Left cardiac atrium (tissue), 4 donors: Measurements from ENCODE around the gene ADAMTS1. TPM values are rescaled to one million over a fixed set of nuclear protein-coding genes. Genes with fewer than 3 reads are reported as not detected.

Source experiments
- ATAC-seq, 2 donors: fragments of 200-7000 bp; cut with Tn5 transposase; one replicate each; pipeline ENCODE4 v1.9.1; 2020; ENCODE audit warnings: mild to moderate bottlenecking in 2 of 2, moderate library complexity in 2 of 2
- DNase-seq: peaks from one replicate; pipeline ENCODE4 v3.0.0-alpha.2; 2020
- intact Hi-C, 2 donors: fragments of 100-400 bp; cut with DNase I; formaldehyde crosslinking; loops; one replicate each; pipeline versions ENCODE4 v1.14.1 to v1.15.1; 2022 to 2023
- total RNA-seq, 2 donors: library from RNA; stranded (reverse); fragmentation: NEBNext Ultra II Directional; extraction: Animal tissue kit (Norgen Biotek cat#: 25700); gene quantifications; one replicate each; pipeline ENCODE4 v1.2.1, GENCODE V29; 2021
- donor health status: DM: no; HTN: yes; CAD: no.
- donor health status: DM: no; HTN: yes; CAD: no; lungs with severe emphysema.
- donor health status: DM: yes; HTN: yes; CAD: no.
- donor health status: Dilated cardiomyopathy.

The ADAMTS1 gene
- total RNA-seq, 2 donors from 2014 or later = 139 to 143 TPM

DNA sequence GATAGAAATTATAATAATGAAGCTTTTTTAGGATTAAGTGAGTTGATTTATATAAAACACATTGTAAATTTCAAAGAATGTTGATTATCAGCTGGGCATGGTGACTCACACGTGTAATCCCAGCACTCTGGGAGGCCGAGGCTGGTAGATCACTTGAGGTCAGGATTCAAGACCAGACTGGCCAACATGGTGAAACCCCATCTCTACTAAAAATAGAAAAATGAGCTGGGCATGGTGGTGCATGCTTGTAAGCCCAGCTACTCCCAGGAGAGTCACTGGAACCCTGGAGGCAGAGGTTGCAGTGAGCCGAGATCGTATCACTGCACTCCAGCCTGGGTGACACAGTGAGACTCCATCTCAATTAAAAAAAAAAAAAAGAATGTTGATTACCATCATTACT lies 18.4 kb downstream of the ADAMTS1 start:
- DNase-seq = no peak
- intact Hi-C loops = no loop called here

DNA sequence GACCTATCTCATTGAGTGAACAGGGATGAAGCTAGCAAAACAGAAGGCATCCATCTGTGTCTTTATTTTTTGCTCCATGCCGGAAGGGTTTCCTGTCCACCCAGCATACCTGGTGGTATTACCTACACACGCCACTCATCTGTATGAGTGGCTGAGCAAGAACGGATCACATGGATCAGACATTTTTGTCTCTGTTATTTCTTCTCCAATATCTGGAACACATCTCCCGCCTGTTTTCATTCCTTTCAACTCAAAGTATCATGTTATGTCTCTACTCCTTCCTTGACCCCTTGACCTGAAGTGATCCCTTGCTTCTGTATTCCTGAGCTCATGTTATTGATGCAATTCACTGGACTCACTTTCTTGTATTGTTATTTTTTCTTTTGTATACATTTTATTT lies 24.7 kb downstream of the ADAMTS1 start:
- no peak for ATAC-seq
- intact Hi-C loops = no loop called here
- no peak for DNase-seq

More for the DNA sequence above, 18.4 kb downstream of the ADAMTS1 start:
- no peak for ATAC-seq

DNA sequence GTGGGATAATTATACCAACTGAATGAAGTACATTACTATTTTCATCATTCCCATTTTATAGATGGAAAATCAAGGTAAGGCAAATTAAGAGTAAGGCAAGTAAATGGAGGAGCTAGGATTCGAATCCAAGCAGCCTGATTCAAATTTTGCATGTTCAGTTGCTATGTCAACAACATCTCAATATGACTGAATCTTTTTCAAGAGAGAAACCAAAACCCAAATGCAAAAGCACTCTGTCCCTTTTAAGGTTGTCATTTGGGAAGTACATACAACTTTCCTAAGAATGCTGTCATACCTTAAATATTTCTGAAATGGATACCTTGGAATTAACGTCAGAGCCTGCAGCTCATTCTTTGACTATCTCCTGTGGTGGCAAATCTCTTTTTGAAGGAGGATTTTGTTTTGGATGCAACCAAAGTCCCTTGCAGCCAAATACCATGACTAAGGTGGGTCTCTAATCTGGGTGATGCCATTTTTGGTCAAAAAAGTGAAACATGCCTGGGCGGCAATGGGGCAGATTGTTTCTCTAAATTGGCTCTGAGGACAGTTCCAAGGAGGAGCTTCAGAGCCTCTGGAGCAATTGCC lies 25.4 kb downstream of the ADAMTS1 start:
- no peak for DNase-seq
- intact Hi-C loops = no loop called here
- no peak for ATAC-seq

DNA sequence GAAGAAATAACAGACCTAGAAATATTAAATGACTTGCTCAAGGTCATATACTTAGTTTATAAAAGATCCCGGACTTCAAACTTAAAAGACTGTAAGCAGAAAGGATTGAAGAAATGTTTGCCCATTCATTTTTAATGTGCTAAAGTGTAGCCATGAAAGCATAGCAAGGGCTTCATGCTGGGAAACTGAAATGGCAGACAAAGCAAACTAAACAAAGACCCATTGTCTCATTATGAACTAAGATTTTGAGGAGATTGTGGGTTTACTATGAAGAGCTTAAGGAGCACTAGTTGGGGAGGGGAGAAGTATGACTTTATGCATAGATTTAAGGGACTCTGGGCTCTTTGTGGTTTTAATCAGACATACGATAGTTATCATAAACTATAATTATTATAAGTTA lies 26.3 kb downstream of the ADAMTS1 start:
- DNase-seq = no peak
- intact Hi-C loops = no loop called here
- ATAC-seq = no peak

DNA sequence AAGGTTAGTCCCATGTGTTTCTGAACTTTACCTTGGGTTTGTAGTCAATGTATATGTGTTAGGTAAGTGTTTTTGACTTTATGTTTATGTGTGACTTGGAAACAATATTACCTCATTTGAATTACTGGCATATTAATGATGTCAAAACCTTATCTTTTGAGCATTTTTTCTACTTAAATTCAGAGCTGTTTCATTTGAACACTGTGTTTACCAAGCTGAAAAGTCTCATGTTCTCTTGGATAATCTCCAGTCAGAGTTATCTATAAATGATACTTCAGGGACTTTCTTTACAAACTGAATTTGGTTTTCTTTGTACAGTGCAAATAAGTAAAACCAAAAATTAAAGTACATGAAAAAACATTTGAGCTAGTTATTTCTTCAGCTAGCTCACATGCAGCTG lies 30.0 kb downstream of the ADAMTS1 start:
- peak; percentile 15 to 69 for ATAC-seq
- intact Hi-C loops = no loop called here
- no peak for DNase-seq

DNA sequence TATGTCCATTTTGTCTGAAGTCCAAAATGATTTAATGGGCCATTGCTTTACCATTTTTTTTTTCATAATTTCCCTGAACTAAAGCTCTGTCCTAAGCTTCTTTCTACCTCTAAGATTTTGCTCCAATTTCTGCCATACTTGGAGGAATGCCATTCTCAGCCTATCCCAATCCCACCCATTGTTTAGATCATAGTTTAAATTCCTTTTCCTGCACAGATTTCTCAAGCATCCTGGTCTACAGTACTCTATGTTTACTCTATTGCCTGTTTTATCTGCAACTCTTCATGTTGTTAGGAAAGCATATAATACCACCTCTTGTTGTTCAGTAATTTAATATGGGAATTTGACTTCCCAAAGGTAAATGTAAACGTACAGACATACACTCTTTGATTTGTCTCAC lies 30.8 kb downstream of the ADAMTS1 start:
- ATAC-seq = no peak
- intact Hi-C loops = no loop called here
- no peak for DNase-seq

DNA sequence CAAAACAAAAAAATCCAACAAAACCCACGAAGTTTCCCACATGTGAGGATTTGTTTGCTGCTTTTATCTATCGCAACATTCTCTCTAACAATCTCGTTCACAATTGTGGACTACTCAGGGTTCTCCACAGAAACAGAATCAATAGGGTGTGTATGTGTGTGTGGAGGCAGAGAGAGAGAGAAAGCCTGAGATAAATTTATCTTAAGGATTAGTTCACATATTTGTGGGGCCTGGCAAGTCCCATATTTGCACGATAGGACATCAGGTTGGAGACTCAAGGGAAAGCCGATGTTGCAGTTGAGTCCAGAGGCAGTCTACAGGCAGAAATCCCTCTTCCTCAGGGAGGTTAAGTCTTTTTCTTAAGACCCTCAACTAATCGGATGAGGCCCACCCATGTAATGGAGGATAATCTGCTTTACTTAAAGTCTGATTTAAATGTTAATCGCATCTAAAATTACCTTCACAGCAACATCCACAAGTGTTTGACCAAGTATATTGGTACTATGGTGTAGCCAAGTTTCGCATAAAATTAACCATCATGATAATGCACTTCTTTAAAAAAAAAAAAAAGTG lies 31.7 kb downstream of the ADAMTS1 start:
- intact Hi-C loops = no loop called here

DNA sequence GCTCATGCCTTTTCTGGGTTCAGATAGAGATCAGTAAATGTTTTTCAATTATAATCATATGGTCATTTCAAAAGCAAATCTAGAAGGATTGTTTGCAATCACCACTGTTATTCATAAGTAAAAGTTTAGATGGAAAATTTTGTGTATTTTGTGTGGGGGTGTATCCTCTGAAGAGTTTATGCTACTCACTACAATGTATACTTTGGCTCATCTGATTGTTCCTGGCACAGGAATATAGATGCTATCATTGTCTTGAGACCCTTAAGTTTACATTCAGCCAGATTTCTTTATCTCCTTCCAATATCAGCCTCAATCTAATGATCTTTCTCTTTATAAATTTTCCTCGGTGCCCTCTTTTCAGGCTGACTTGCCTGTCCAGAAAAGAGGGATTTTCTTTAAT lies 33.0 kb downstream of the ADAMTS1 start:
- intact Hi-C loops = no loop called here
- ATAC-seq (no peak), DNase-seq (no peak)

More for the DNA sequence above, 31.7 kb downstream of the ADAMTS1 start:
- no peak for ATAC-seq
- no peak for DNase-seq

DNA sequence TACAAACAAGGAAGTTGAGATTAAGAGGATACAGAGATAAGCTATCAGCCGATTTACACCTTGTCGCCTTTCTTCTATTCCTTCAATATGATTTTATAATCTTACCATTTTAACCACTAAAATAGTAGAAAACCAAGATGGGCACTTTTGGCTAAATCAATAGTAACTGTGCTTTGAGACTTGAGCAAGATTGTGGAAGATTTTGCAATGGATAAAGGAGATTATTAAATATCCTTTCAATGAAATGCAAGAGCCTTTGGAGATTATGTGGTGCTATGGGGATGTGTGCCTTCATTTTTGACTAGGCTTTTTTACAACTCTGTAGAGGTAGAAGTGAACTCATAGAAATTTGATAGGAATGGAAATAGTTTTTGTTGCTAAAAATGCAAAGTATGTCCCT lies 33.7 kb downstream of the ADAMTS1 start:
- intact Hi-C loops = no loop called here

DNA sequence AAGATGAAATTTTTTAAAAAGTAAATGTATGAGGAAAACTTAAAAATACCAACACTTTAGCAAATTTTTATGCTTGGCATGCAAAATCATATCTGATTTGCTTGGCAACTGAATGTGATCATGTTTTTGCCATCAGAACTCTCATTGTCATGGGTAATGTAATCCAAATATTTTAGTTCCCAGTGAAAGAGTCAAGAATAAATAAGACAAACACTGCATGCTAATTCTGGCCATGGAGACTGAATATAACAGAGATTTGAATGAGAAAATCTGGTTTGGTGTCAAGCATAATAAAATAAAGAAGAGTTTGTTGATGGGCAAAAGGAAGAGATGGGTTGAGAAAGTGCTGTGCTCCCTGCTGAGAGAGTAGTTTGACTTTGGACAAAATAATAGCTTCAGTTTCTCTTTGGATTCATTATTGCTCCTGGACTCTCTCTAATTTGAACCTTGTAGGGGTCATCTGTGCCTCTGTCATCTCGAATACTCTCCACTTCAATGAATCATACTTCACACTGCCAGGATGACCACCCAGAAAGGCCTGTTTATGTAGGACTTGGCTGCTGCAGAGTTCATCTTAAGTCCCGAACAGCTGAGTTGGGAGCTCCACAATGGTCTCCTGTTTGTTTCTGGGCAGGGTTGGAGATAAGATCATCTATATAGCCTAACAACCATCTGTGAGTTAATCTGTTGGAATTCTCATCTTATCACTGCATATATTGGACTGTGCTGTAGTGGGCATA lies 34.4 kb downstream of the ADAMTS1 start:
- no peak for ATAC-seq
- intact Hi-C loops = no loop called here
- DNase-seq = no peak

More for the DNA sequence above, 33.7 kb downstream of the ADAMTS1 start:
- DNase-seq (no peak), ATAC-seq (no peak)

DNA sequence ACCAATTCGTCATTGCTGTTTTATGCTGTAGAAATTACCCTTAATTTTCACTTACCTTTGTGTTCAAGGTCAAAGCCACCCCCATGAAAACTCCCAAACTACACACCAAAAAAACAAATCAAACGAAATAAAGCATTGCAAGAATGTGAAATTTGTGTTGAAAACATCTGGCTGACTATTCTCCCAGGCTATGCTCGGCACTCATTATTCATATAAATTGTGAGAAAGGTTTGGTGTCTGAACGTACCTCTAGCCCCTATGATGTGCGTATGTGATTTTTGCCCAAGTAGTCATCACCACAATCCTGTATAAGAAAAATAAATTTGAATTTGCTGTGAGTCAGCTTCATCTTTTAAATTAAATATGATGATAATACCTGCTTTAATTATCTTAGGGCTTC lies 34.9 kb downstream of the ADAMTS1 start:
- ATAC-seq (no peak), DNase-seq (no peak)
- intact Hi-C loops = no loop called here

DNA sequence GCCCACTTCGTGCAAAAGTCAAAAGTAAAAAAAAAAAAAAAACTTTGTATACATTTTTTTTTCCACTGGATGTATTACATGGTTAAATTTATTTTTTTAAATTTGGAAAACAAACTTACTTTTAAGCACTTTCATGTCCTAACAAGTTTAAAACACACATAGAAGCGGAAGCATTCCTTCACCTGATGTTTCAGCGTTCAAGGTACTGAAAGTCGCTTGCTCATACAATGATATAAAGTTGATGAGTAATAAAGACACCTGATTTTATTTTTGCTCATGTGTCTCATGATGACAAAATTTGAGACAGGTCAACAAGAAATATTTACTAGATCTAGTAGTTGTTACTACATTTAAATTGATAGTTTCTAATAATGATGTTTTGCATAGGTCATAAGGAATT lies 35.5 kb downstream of the ADAMTS1 start:
- intact Hi-C loops = no loop called here
- DNase-seq (no peak), ATAC-seq (no peak)

DNA sequence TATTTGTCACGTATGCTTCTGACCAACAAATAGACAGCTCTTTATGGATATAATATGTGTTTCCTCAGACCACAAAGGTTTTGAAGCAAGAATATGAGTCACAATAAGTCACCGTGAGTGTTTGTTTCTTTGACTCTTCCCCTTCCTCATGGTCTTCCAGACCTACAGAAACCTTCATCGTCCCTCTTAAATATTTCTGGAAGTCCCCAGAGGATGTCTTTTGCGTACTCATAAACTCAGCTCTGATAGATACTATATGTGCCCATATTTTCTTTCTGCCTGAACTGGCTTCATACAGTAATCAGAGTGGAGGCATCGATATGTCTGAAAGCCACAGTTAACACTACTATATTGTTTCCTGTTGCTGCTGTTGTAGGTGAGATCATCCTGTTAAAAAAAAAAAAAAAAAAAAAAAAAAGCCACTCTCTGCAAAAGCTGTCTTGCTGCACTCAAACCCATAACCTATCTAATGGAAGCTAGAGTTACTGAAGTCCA lies 38.4 kb downstream of the ADAMTS1 start:
- no peak for ATAC-seq
- intact Hi-C loops = no loop called here
- DNase-seq = no peak

DNA sequence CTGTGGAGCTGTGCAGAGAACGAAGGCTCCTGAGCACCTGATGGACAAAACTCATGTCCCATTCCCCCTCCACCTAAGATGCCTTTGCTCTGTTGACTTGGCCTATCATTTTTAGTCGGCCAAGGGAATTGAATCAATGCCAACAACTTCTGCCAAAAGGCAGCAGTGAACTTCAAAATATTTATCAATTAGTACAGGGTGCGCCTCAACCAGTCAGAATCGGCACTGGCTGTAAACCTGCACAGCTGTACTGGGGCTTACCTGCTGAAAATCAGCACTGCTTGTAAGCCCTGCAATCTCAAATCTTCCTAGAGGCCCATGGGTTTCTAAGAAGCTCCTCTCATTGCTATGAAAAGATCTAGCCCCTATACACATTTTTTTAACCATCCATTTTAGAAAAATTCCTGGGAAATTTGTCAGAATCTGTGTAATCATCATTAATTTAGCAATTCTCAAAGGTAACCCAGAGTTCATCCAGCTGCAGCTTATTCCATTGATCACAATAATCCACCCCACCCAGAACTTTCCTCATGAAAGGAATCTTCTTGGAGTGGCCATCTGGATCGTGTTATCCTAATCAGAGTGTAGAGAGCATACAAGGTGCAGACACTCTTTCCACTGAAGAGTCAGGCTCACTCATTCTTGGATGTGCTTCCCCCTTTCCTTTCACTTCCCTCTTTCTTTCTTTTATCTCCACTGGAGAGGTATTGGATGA lies 40.2 kb downstream of the ADAMTS1 start:
- intact Hi-C loops = no loop called here
- no peak for ATAC-seq

DNA sequence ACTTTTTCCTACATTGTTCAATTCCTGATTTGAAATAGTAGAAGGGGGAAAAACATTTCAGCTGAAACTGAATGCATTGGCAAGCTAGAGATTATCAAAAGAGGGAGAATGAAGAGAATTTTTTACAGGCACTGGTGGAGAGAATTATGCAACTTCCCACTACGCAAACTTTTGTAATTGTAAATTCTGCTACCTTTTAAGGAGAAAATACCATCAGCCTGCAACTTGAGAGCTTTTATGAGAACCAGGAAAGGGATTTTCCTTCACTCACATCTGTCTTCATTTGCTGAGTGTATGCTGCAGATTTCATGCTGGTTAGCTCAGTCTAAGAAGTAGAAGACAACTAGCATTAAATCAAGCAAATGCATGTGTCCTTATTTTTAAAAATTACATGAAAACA lies 43.7 kb downstream of the ADAMTS1 start:
- ATAC-seq = peak; percentile 30 to 63
- intact Hi-C loops = no loop called here
- DNase-seq = no peak

More for the DNA sequence above, 40.2 kb downstream of the ADAMTS1 start:
- no peak for DNase-seq

DNA sequence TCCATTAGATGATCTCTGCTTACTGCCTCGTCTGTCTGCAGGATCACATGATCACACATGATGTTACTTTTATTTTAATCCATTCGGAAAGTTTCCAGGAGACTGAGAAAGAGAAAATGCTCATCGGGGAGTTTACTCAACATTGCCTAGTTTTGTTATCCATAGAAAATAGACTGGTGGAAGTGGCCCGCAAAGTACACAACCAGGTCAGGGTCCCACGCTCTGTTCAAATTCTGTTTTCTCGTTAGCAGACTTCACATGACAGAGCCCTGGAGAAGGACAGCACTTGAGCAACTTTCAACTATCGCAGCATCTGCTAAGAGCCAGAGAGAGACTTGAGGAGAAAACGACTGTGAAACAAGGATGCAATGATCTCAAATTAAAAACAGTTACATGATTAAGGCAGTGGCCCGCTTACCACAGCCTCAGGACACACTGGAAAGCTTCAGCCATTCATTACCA lies 44.2 kb downstream of the ADAMTS1 start:
- ATAC-seq (peak; percentile 55 to 59), DNase-seq (no peak)
- intact Hi-C loops = no loop called here

DNA sequence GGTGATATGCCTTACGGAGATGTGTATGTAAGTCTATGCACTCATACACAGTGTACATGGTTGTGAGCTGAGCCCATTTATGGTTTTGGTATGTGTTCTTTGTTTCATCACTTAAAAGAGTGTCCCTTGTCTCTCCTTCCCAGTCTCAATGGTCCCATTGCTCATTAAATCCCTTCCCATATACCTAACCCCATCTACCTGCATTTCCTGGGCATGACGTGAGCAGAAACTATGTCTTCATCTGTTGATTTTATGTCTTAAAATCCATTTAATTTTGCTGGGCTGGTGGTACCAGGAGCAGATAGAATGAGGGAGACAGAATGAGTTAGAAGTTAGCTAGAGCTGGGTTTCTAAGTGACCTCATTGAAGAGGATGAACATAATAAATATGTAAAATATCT lies 44.8 kb downstream of the ADAMTS1 start:
- intact Hi-C loops = no loop called here

DNA sequence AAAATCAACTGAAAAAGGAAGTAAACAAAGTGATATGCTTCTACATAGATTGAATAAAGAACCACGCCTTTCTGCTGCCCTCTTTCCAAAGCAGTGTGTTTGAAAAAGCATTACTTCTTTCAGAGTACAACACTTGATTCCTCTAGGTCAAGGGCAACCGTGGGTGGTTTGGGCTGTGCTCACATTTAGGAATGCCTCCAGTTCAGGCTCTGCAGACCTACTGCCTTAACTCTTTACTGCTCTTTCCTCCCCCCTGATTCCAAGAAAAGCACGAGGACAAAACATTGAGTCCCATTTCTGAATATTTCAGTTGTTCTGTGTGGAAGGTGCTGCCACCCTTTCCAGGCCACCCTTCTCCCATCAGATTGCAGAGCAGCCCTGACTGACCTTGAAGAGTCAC lies 45.2 kb downstream of the ADAMTS1 start:
- DNase-seq = no peak
- ATAC-seq = peak; percentile 36 to 45
- intact Hi-C loops = no loop called here

More for the DNA sequence above, 44.8 kb downstream of the ADAMTS1 start:
- ATAC-seq (no peak), DNase-seq (no peak)

DNA sequence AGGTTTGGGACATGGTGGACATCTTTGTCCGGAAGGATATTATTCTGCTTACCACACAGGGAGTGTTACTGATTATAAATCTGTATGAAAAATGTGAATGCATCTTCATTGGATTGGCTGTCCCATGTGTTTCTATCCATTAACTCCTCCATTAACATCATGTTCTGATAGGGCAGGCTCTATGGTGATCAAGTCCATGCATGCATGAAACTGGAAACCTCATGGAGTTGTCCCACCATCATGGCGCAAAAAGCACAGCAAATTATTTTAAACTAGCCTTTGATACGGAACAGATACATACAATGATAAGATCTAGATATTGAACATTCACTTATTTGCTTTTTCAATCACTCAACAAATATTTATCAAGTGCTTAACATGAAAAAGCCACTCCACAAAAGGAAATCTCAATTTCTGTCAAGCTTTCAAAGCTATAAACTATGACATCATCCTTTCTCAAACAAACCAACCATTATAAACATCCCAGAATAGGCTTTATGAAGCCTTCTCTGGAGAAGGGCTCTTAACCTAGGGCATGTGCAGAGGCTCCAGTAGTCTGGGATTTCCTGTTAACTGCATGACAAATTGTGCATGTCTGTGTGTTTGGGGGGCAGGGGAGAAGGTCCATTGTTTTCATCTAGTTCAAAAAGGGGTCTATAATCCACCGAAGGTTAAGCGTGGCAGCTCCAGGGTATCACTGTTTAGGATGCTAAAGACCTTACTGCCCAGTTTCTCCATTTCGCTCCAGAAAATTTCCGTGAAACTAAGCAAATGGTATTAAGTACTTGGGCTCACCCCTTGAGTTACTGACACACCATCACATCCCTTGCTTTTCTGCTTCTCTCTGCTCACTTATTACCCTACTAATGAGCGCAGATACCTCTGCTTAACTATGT lies 46.1 kb downstream of the ADAMTS1 start:
- DNase-seq (no peak), ATAC-seq (no peak)
- intact Hi-C loops = no loop called here
